Pancreas (tissue), 10 donors: ENCODE measurements around the gene SLC6A1. TPM values are rescaled to one million over a fixed set of nuclear protein-coding genes. Genes with fewer than 3 reads are reported as not detected.

Experiments used
- ATAC-seq, 4 donors: fragments of 200-7000 bp; cut with Tn5 transposase; one replicate each; pipeline versions ENCODE4 v1.8.0 to v1.9.1; 2020; ENCODE audit warnings: mild to moderate bottlenecking in 4 of 4, moderate library complexity in 4 of 4
- DNase-seq, 6 donors: peaks; one replicate each; pipeline ENCODE4 v3.0.0-alpha.2; 2020
- FAIRE-seq: peaks from 2 replicates; lab custom pipeline; 2012; peaks lifted over from hg19 to GRCh38; lab: Jason Lieb, UNC
- H3K27ac ChIP-seq, 4 donors: fragments of 200-600 bp; sonication (generic); 1 replicate in 3 of 4; 2 replicates in 1 of 4; pipeline versions ENCODE4 v1.5.0 to v1.8.0; 2020
- H3K27me3 ChIP-seq, 4 donors: fragments of 200-600 bp; one replicate each; pipeline ENCODE4 v1.8.0; 2021
- H3K36me3 ChIP-seq, 3 donors: fragments of 200-600 bp; sonication (generic) in 1 of 3; one replicate each; pipeline versions ENCODE4 v1.5.0 to v1.8.0; 2020 to 2021
- H3K4me1 ChIP-seq, 3 donors: fragments of 200-600 bp; one replicate each; pipeline ENCODE4 v1.8.0; 2021
- H3K4me3 ChIP-seq, 4 donors: fragments of 200-600 bp; sonication (generic) in 2 of 4; one replicate each; pipeline versions ENCODE4 v1.5.0 to v1.8.0; 2020 to 2021
- H3K9me3 ChIP-seq, 4 donors: fragments of 200-600 bp; one replicate each; pipeline ENCODE4 v1.8.0; 2021
- WGBS, 2 donors: extraction: QIAGEN DNeasy Blood & Tissue Kit; methylation state at CpG; one replicate each; pipeline ENCODE4 v1.1.7; 2013; 5-methylcytosine and 5-hydroxymethylcytosine counted together
- intact Hi-C, 3 donors: fragments of 100-400 bp; cut with DNase I; formaldehyde crosslinking; loops; one replicate each; pipeline versions ENCODE4 v1.11.1 to v1.14.2; 2022
- polyA plus RNA-seq, 2 donors: library from polyadenylated mRNA; stranded (reverse); fragments of 200-250 nt; gene quantifications; one replicate each; pipeline ENCODE4 v1.2.3, GENCODE V29; 2013
- total RNA-seq, 6 donors: library from RNA; stranded (reverse); fragmentation: NEBNext Ultra II Directional in 4 of 6; extraction: Animal tissue kit (Norgen Biotek cat#: 25700) in 4 of 6; gene quantifications; one replicate each; pipeline versions ENCODE4 v1.2.1 to v1.2.4, GENCODE V29; 2021 to 2023
- TF ChIP-seq, protein P1 (sequence below), 4 donors: fragments of 200-600 bp; sonication (generic) in 3 of 4; IDR thresholded peaks; one replicate each; pipeline versions ENCODE4 v1.5.0 to v1.8.0; 2021; ENCODE audit warnings: antibody characterized with exemption in 4 of 4
- donor health status: healthy with polysubstance abuse.
- donor health status: DM: no; HTN: no; CAD: no; lungs with moderate emphysema.
- donor health status: DM: no; HTN: no; CAD: no.
- donor health status: control.
- donor health status: control.
- donor health status: Bipolar disorder and iron deficiency.
- donor health status: DM: yes; HTN: yes; CAD: no.
- donor health status: DM: no; HTN: no; CAD: no.
- donor health status: DM: no; HTN: no; CAD: no.
- donor health status: DM: yes; HTN: yes; CAD: no.

SLC6A1 gene
- total RNA-seq (under 1 TPM in 5 of 6 donors, not detected in 1; 0.19 to 0.56 (median 0.34) TPM), polyA plus RNA-seq (1 to 10 TPM in 1 of 2 donors, under 1 TPM in 1; 0.68 to 1.7 TPM)

DNA sequence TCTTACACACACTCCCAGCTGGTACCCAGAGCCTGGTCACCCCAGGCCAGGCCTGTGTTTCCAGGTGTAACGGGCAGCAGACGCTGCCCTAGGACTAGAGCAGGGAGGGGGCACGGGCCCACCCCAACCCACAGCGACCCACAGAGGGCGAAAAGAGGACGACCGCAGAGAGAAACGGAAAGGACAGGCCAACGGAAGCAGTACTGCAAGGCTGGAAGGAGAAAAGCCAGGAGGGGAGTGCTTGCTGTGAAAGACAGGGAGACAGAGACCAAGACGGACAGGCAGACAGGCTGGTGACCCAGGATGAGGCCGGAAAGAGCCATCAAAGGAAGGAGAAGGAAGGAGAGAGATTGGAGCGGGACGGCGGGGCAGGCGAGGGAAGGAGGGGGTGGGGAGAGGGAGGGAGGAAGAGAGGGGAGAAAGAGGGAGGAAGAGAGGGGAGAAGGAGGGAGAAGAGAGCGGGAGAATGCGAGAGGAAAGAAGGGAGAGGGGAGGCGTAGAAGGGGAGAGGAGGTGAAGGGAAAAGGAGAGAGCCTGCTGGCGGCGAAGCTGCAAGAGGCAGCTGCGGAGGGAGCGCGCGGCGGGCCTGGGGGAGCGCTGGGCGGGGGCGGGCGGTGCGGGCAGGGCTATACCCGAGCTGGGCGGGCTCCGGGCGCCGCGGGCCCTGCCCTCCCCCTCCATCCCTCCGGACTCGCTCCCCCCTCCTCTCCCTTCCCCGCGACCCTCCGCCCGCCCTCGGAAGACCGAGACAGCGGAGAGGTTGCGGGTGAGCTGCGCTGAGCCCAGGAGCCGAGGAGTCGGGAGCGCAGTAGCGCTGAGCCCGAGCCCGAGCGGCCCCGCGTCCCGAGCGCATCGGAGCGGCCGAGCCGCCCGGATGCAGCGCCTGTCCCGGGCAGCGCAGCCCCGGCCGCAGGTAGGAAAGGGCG lies at the start of gene SLC6A1:
SLC6A1 (plus strand) TSS at position 732 of the 926 bp plus-strand sequence. CDS start 24,464 bp downstream, outside the sequence.
- H3K27me3 ChIP-seq: peaks cover 0 to 8% (median 0%) of the 10 kb centered on the region in 4 donors
- no peaks in the 10 kb centered on the region for H3K36me3 ChIP-seq
- TF ChIP-seq, protein P1, sequence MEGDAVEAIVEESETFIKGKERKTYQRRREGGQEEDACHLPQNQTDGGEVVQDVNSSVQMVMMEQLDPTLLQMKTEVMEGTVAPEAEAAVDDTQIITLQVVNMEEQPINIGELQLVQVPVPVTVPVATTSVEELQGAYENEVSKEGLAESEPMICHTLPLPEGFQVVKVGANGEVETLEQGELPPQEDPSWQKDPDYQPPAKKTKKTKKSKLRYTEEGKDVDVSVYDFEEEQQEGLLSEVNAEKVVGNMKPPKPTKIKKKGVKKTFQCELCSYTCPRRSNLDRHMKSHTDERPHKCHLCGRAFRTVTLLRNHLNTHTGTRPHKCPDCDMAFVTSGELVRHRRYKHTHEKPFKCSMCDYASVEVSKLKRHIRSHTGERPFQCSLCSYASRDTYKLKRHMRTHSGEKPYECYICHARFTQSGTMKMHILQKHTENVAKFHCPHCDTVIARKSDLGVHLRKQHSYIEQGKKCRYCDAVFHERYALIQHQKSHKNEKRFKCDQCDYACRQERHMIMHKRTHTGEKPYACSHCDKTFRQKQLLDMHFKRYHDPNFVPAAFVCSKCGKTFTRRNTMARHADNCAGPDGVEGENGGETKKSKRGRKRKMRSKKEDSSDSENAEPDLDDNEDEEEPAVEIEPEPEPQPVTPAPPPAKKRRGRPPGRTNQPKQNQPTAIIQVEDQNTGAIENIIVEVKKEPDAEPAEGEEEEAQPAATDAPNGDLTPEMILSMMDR (IDR thresholded peaks at IDR 0.05): no peak
- peak within 1 kb of the TSS in 3 of 4 donors; percentile 7 to 30 (median 18) for H3K4me3 ChIP-seq
- WGBS, 2 donors: 2 to 5% methylated on average over 24 to 64 of the region's 69 CpGs
- intact Hi-C loops: no loop called here
- ATAC-seq (peak; percentile 40 to 85 (median 79)), FAIRE-seq (no peak), DNase-seq (no peak)
- no peak within 1 kb of the TSS for H3K27ac ChIP-seq
- H3K4me1 ChIP-seq: no peaks in the 10 kb centered on the region
- H3K9me3 ChIP-seq: no peaks in the 10 kb centered on the region

DNA sequence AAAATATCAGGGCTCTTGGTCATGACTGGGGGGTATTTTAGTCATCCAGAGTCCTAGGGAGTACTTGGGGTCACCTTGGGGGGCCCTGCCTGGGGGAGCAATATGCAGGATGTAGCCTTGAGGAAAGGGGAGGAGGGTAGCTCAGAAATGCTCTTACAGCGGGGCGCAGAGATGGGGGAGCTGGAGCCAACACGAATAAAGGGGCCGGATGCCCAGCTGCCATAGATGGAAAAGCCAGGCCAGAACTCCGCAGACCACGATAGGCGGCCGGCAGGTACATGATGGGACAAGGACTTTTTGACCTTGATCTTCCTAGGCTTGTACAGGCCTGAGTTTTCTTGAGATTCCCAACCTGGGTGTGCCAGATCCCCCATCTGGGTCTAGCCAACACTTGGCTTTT lies 47.7 kb upstream of the SLC6A1 start:
- TF ChIP-seq, protein P1 (IDR thresholded peaks at IDR 0.05): no peak
- Histone ChIP-seq H3K27me3 (no peaks in the 10 kb centered on the region), H3K36me3 (no peaks in the 10 kb centered on the region), H3K9me3 (no peaks in the 10 kb centered on the region), H3K4me3 (no peak overlapping the region), H3K4me1 (no peaks in the 10 kb centered on the region), H3K27ac (no peak overlapping the region)
- ATAC-seq: no peak
- WGBS, 2 donors: 75 to 86% methylated on average over 8 of the region's 8 CpGs
- intact Hi-C loops: loop anchor here in 2 of 3 donors (5.0 kb wide), 1 partner anchor 112 kb away; no protein-coding TSS in a partner anchor
- peak in 2 of 6 donors; percentile 21 to 23 for DNase-seq
- no peak for FAIRE-seq

GRCh38 chr3:10945683-10946287 lies 46.8 kb upstream of the SLC6A1 start:
- intact Hi-C loops: loop anchor here in 2 of 3 donors (5.0 kb wide), 1 partner anchor 112 kb away; no protein-coding TSS in a partner anchor
- FAIRE-seq: no peak
- no peaks in the 10 kb centered on the region for H3K27me3 ChIP-seq
- peak; percentile 55 to 81 (median 80) for ATAC-seq
- H3K4me1 ChIP-seq: no peaks in the 10 kb centered on the region
- H3K4me3 ChIP-seq: no peak overlapping the region
- no peak overlapping the region for H3K27ac ChIP-seq
- TF ChIP-seq, protein P1 (IDR thresholded peaks at IDR 0.05): peak; percentile 46 to 77 (median 72)
- no peaks in the 10 kb centered on the region for H3K9me3 ChIP-seq
- WGBS, 2 donors: 38 to 43% methylated on average over 8 of the region's 8 CpGs
- no peaks in the 10 kb centered on the region for H3K36me3 ChIP-seq
- DNase-seq: peak in 5 of 6 donors; percentile 15 to 86 (median 65)

- Histone ChIP-seq H3K27ac (no peak overlapping the region), H3K27me3 (no peaks in the 10 kb centered on the region), H3K9me3 (no peaks in the 10 kb centered on the region), H3K36me3 (no peaks in the 10 kb centered on the region), H3K4me3 (no peak overlapping the region), H3K4me1 (no peaks in the 10 kb centered on the region)
- TF ChIP-seq, protein P1 (IDR thresholded peaks at IDR 0.05): no peak
- peak in 1 of 6 donors; percentile 6 for DNase-seq
- WGBS, 2 donors: 38 to 45% methylated on average over 8 of the region's 8 CpGs
- intact Hi-C loops: loop anchor here in 2 of 3 donors (5.0 kb wide), 1 partner anchor 111 kb away; no protein-coding TSS in a partner anchor
- no peak for ATAC-seq
- FAIRE-seq: no peak
Observed at GRCh38 chr3:10946526-10946925, 46.0 kb upstream of the SLC6A1 start.
